ENCODE data around the gene LONP2. TPM values are rescaled to one million over a fixed set of nuclear protein-coding genes. Genes with fewer than 3 reads are reported as not detected.

LONP2 gene
- total and polyA plus RNA-seq, 3 donors from 2014 or later: 36.4 to 51.7 (median 51.1) TPM

- Histone ChIP-seq H3K4me3 (no peak overlapping the region), H3K27ac (no peak overlapping the region), H3K4me1 (no peaks in the 10 kb centered on the region), H3K36me3 (ENCODE audit: low read depth, missing control alignments) (no peaks in the 10 kb centered on the region), H3K27me3 (no peaks in the 10 kb centered on the region), H3K9me3 (no peaks in the 10 kb centered on the region)
- TF ChIP-seq CTCF (IDR thresholded peaks at IDR 0.05) (no peak), POLR2A (IDR thresholded peaks at IDR 0.05) (no peak)
- intact Hi-C loops (cut with DNase I; ENCODE audit: low total_unique reads): no loop called here
- WGBS, 2 donors: 69 to 75% methylated on average over 3 of the region's 3 CpGs
- DNase-seq: no peak
Observed at GRCh38 chr16:48220891-48221290, 23.2 kb upstream of the LONP2 start.

GRCh38 chr16:48223490-48223889 lies 20.6 kb upstream of the LONP2 start:
- DNase-seq: peak; percentile 70
- no peaks in the 10 kb centered on the region for H3K4me1 ChIP-seq
- no peak for TF ChIP-seq CTCF (IDR thresholded peaks at IDR 0.05)
- TF ChIP-seq POLR2A (IDR thresholded peaks at IDR 0.05): no peak
- WGBS, 2 donors: 75 to 87% methylated on average over 4 of the region's 4 CpGs
- H3K27me3 ChIP-seq: no peaks in the 10 kb centered on the region
- intact Hi-C loops (cut with DNase I; ENCODE audit: low total_unique reads): no loop called here
- H3K4me3 ChIP-seq: no peak overlapping the region
- no peak overlapping the region for H3K27ac ChIP-seq
- no peaks in the 10 kb centered on the region for H3K36me3 ChIP-seq (ENCODE audit: low read depth, missing control alignments)
- H3K9me3 ChIP-seq: no peaks in the 10 kb centered on the region

GRCh38 chr16:48225456-48225855 lies 18.6 kb upstream of the LONP2 start:
- TF ChIP-seq POLR2A (IDR thresholded peaks at IDR 0.05) (no peak), CTCF (IDR thresholded peaks at IDR 0.05) (no peak)
- H3K9me3 ChIP-seq: no peaks in the 10 kb centered on the region
- no peaks in the 10 kb centered on the region for H3K27me3 ChIP-seq
- WGBS, 2 donors: 79 to 88% methylated on average over 5 of the region's 5 CpGs
- no peak overlapping the region for H3K4me3 ChIP-seq
- intact Hi-C loops (cut with DNase I; ENCODE audit: low total_unique reads): no loop called here
- no peak for DNase-seq
- no peaks in the 10 kb centered on the region for H3K36me3 ChIP-seq (ENCODE audit: low read depth, missing control alignments)
- H3K27ac ChIP-seq: no peak overlapping the region
- no peaks in the 10 kb centered on the region for H3K4me1 ChIP-seq

GRCh38 chr16:48231727-48232492 lies 12.2 kb upstream of the LONP2 start:
- 74 to 75% methylated on average over 11 of the region's 11 CpGs for WGBS, 2 donors
- H3K27me3 ChIP-seq: no peaks in the 10 kb centered on the region
- intact Hi-C loops (cut with DNase I; ENCODE audit: low total_unique reads): no loop called here
- H3K4me1 ChIP-seq: no peaks in the 10 kb centered on the region
- no peak overlapping the region for H3K4me3 ChIP-seq
- no peak overlapping the region for H3K27ac ChIP-seq
- H3K9me3 ChIP-seq: no peaks in the 10 kb centered on the region
- DNase-seq: peak; percentile 57
- TF ChIP-seq POLR2A (IDR thresholded peaks at IDR 0.05): no peak
- peak in 2 of 3 experiments; percentile 11 to 27 for TF ChIP-seq CTCF (IDR thresholded peaks at IDR 0.05)
- no peaks in the 10 kb centered on the region for H3K36me3 ChIP-seq (ENCODE audit: low read depth, missing control alignments)
